Neural crest cell (in vitro differentiated cells): ENCODE measurements around the gene FOXK2. TPM values are rescaled to one million over a fixed set of nuclear protein-coding genes. Genes with fewer than 3 reads are reported as not detected.

Experiments used
- DNase-seq: peaks from one replicate; pipeline ENCODE4 v3.0.0; 2021; ENCODE audit warnings: low read depth, mixed read lengths, low spot score
- H3K27ac Mint-ChIP-seq: one replicate; pipeline ENCODE4 v1.8.0; 2021; ENCODE audit warnings: mild to moderate bottlenecking, mixed read lengths; ENCODE audit not compliant: unreplicated experiment
- H3K27me3 Mint-ChIP-seq: 2 replicates; pipeline ENCODE4 v1.8.0; 2021; ENCODE audit warnings: low read depth, mild to moderate bottlenecking, mixed read lengths
- H3K36me3 Mint-ChIP-seq: 2 replicates; pipeline ENCODE4 v1.8.0; 2021; ENCODE audit warnings: low read depth, mild to moderate bottlenecking, mixed read lengths
- H3K4me1 Mint-ChIP-seq: 2 replicates; pipeline ENCODE4 v1.8.0; 2021; ENCODE audit warnings: mixed read lengths
- H3K4me3 Mint-ChIP-seq: one replicate; pipeline ENCODE4 v1.8.0; 2021; ENCODE audit warnings: mild to moderate bottlenecking, mixed read lengths
- H3K9me3 Mint-ChIP-seq: 2 replicates; pipeline ENCODE4 v1.8.0; 2021; ENCODE audit warnings: mixed read lengths
- CTCF ChIP-seq: fragments of 200-600 bp; sonication (generic); conservative IDR thresholded peaks from 2 replicates; pipeline ENCODE4 v1.5.0; 2021; ENCODE audit warnings: antibody characterized with exemption, mild to moderate bottlenecking
- total RNA-seq: library from RNA; stranded (reverse); gene quantifications from 2 replicates; pipeline ENCODE4 v1.2.1, GENCODE V29; 2021

FOXK2 gene
- total RNA-seq, 1 donor from 2014 or later, result 84.3 TPM

- Mint-ChIP-seq H3K27ac (no peak overlapping the region), H3K4me3 (peak overlapping the region; percentile 74), H3K9me3 (no peaks in the 10 kb centered on the region), H3K4me1 (peaks cover 21% of the 10 kb centered on the region), H3K27me3 (peaks cover 12% of the 10 kb centered on the region), H3K36me3 (peaks cover 4% of the 10 kb centered on the region)
- DNase-seq, result peak; percentile 95
- no peak for TF ChIP-seq CTCF
Observed at GRCh38 chr17:82496529-82497434, 22.8 kb upstream of the FOXK2 start.

GRCh38 chr17:82497483-82498405, 21.8 kb upstream of the FOXK2 start:
- Mint-ChIP-seq H3K9me3 (no peaks in the 10 kb centered on the region), H3K27me3 (peaks cover 12% of the 10 kb centered on the region), H3K4me1 (peaks cover 21% of the 10 kb centered on the region), H3K27ac (peak overlapping the region; percentile 93), H3K36me3 (peaks cover 4% of the 10 kb centered on the region), H3K4me3 (peak overlapping the region; percentile 93)
- no peak for TF ChIP-seq CTCF
- peak; percentile 35 for DNase-seq

GRCh38 chr17:82502207-82502606, 17.3 kb upstream of the FOXK2 start:
- Mint-ChIP-seq H3K4me1 (peaks cover 9% of the 10 kb centered on the region), H3K27me3 (peaks cover 3% of the 10 kb centered on the region)

GRCh38 chr17:82503094-82503727, 16.3 kb upstream of the FOXK2 start:
- H3K4me3 Mint-ChIP-seq, result no peak overlapping the region
- TF ChIP-seq CTCF, result no peak
- peaks cover under 1% of the 10 kb centered on the region for H3K4me1 Mint-ChIP-seq
- no peaks in the 10 kb centered on the region for H3K9me3 Mint-ChIP-seq
- no peaks in the 10 kb centered on the region for H3K27me3 Mint-ChIP-seq
- no peak for DNase-seq
- H3K27ac Mint-ChIP-seq, result no peak overlapping the region
- no peaks in the 10 kb centered on the region for H3K36me3 Mint-ChIP-seq

More at GRCh38 chr17:82502207-82502606, 17.3 kb upstream of the FOXK2 start:
- H3K36me3 Mint-ChIP-seq, result no peaks in the 10 kb centered on the region
- TF ChIP-seq CTCF, result no peak
- DNase-seq, result no peak
- no peak overlapping the region for H3K27ac Mint-ChIP-seq
- no peak overlapping the region for H3K4me3 Mint-ChIP-seq
- no peaks in the 10 kb centered on the region for H3K9me3 Mint-ChIP-seq

GRCh38 chr17:82503728-82504308, 15.7 kb upstream of the FOXK2 start:
- no peak for DNase-seq
- no peak for TF ChIP-seq CTCF

More at GRCh38 chr17:82503728-82504308, 15.7 kb upstream of the FOXK2 start:
- no peak overlapping the region for H3K4me3 Mint-ChIP-seq
- no peaks in the 10 kb centered on the region for H3K27me3 Mint-ChIP-seq
- no peaks in the 10 kb centered on the region for H3K4me1 Mint-ChIP-seq
- H3K36me3 Mint-ChIP-seq, result no peaks in the 10 kb centered on the region
- no peak overlapping the region for H3K27ac Mint-ChIP-seq
- H3K9me3 Mint-ChIP-seq, result no peaks in the 10 kb centered on the region
